Measurements from ENCODE around the gene METRN.

The METRN gene

GRCh38 chr16:714558-715476, at the start of gene METRN:
METRN (plus strand) TSS chr16:715118; CDS start chr16:715290, 172 bp downstream.
- peak; percentile 85 for DNase-seq

GRCh38 chr16:666572-666971, 48.3 kb upstream of the METRN start:
- DNase-seq = no peak

- no peak for DNase-seq
These were observed 47.7 kb upstream of the METRN start for GRCh38 chr16:667113-667779.

GRCh38 chr16:667780-668518, 47.0 kb upstream of the METRN start, which contains the start of gene RHOT2:
RHOT2 (plus strand) TSS chr16:668132; CDS start chr16:668200, 68 bp downstream.
- DNase-seq = peak; percentile 92

GRCh38 chr16:668519-669171, 46.3 kb upstream of the METRN start:
- no peak for DNase-seq

GRCh38 chr16:669666-670065, 45.3 kb upstream of the METRN start:
- DNase-seq = no peak

GRCh38 chr16:670485-671352, 44.2 kb upstream of the METRN start:
- DNase-seq = no peak

- no peak for DNase-seq
These were observed 43.4 kb upstream of the METRN start for GRCh38 chr16:671353-672131.

- no peak for DNase-seq
These were observed 42.5 kb upstream of the METRN start for GRCh38 chr16:672371-672770.

GRCh38 chr16:672851-673250, 42.1 kb upstream of the METRN start:
- no peak for DNase-seq

- no peak for DNase-seq
These were observed 41.4 kb upstream of the METRN start for GRCh38 chr16:673399-673991.

GRCh38 chr16:674214-674881, 40.6 kb upstream of the METRN start:
- DNase-seq = no peak

GRCh38 chr16:674968-675883, 39.7 kb upstream of the METRN start, which contains the start of gene RHBDL1:
RHBDL1 (plus strand) TSS chr16:675671; CDS start chr16:675791, 120 bp downstream.
- DNase-seq = no peak

GRCh38 chr16:675884-676564, 38.9 kb upstream of the METRN start:
- no peak for DNase-seq

- no peak for DNase-seq
These were observed 38.4 kb upstream of the METRN start for GRCh38 chr16:676565-676902.

GRCh38 chr16:676913-677312, 38.0 kb upstream of the METRN start:
- no peak for DNase-seq

- no peak for DNase-seq
These were observed 37.4 kb upstream of the METRN start for GRCh38 chr16:677316-678190.

All from stimulated activated CD4-positive, alpha-beta T cell treated with anti-CD3 and anti-CD28 coated beads, Interleukin-1b, Interleukin-23, amount 100 ng/mL, for 48 hours (primary cell).